Fibroblast of villous mesenchyme (primary cell): Measurements from ENCODE around the gene DCHS1. TPM values are rescaled to one million over a fixed set of nuclear protein-coding genes. Genes with fewer than 3 reads are reported as not detected.

Source experiments
- DNase-seq: peaks from one replicate; pipeline ENCODE4 v3.0.0-alpha.2; 2010; ENCODE audit warnings: low read depth
- H3K4me3 ChIP-seq: 2 replicates; pipeline ENCODE4 v1.5.1; 2011; ENCODE audit warnings: low read depth, mild to moderate bottlenecking, low read length
- total RNA-seq: library from RNA; depleted of rRNA; stranded (reverse); fragments of >200 nt; gene quantifications from 2 replicates; pipeline ENCODE4 v1.2.3, GENCODE V29; 2012
- TF ChIP-seq, protein P1 (sequence below): IDR thresholded peaks from 2 replicates; pipeline ENCODE4 v1.5.1; 2012; ENCODE audit warnings: low read depth, mild to moderate bottlenecking, low read length; ENCODE audit not compliant: insufficient read depth

Gene DCHS1
- total RNA-seq, 1 donor = 33.7 TPM

- no peak overlapping the region for H3K4me3 ChIP-seq
- no peak for DNase-seq
- TF ChIP-seq, protein P1, sequence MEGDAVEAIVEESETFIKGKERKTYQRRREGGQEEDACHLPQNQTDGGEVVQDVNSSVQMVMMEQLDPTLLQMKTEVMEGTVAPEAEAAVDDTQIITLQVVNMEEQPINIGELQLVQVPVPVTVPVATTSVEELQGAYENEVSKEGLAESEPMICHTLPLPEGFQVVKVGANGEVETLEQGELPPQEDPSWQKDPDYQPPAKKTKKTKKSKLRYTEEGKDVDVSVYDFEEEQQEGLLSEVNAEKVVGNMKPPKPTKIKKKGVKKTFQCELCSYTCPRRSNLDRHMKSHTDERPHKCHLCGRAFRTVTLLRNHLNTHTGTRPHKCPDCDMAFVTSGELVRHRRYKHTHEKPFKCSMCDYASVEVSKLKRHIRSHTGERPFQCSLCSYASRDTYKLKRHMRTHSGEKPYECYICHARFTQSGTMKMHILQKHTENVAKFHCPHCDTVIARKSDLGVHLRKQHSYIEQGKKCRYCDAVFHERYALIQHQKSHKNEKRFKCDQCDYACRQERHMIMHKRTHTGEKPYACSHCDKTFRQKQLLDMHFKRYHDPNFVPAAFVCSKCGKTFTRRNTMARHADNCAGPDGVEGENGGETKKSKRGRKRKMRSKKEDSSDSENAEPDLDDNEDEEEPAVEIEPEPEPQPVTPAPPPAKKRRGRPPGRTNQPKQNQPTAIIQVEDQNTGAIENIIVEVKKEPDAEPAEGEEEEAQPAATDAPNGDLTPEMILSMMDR = no peak
Measured at GRCh38 chr11:6647836-6648235, 7.8 kb downstream of the DCHS1 start.

DNA sequence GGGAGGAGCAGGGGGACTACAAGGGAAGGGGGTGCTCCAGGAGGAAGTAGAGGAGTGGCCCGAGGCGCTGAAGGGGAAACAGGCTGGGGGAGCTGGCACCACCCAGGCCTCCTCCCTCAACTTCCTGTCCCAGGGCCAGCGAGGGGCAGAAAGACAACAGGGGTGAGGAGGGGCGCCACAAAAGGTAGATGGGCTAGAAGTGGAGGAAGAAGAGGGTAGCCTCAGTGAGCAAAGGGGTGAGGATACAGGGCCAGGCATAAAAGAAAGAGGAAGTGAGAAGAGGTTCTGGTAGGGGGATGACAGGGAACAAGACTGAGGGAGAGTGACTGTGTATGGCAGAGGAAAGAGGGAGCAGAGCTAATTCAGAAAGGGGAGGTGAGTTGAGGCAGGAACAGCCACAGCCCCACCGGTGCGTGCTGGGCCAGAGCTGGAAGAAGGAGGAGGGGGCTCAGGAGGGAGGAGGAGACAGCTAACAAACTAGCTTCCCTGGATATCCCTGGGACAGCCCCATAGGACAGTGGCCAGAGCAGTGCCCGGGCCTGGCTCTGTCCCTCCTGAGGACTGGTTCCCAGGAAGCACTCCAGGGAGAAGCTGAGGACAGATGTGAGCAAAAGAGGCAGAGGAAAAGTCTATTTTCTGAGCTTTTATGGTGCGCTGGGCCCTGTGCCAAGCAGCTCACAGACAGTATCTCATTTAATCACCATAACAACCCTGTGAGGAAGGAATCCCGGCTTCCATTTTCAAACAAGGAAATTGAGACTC, 8.5 kb downstream of the DCHS1 start:
- peak; percentile 73 for DNase-seq
- TF ChIP-seq, protein P1 = no peak
- no peak overlapping the region for H3K4me3 ChIP-seq

GRCh38 chr11:6646576-6646917, 9.1 kb downstream of the DCHS1 start:
- H3K4me3 ChIP-seq = peak overlapping the region; percentile 41
- TF ChIP-seq, protein P1 = no peak
- DNase-seq = peak; percentile 76

GRCh38 chr11:6646071-6646470, 9.5 kb downstream of the DCHS1 start:
- peak; percentile 87 for DNase-seq
- TF ChIP-seq, protein P1 = no peak
- H3K4me3 ChIP-seq = peak overlapping the region; percentile 41

- DNase-seq = no peak
- TF ChIP-seq, protein P1 = no peak
- no peak overlapping the region for H3K4me3 ChIP-seq
Measured at GRCh38 chr11:6642957-6643356, 12.7 kb downstream of the DCHS1 start.

- DNase-seq = no peak
- H3K4me3 ChIP-seq = no peak overlapping the region
- TF ChIP-seq, protein P1 = no peak
Measured at GRCh38 chr11:6640985-6641701, 14.5 kb downstream of the DCHS1 start.
